Mesothelial cell of epicardium (in vitro differentiated cells): ENCODE measurements around the gene CALN1. TPM values are rescaled to one million over a fixed set of nuclear protein-coding genes. Genes with fewer than 3 reads are reported as not detected.
A peak's percentile ranks its signal among the peaks of the same experiment; 100 is the strongest.

Experiments
- DNase-seq, 2 experiments: peaks; one replicate each; pipeline ENCODE4 v3.0.0; 2021; ENCODE audit warnings: low spot score in 2 of 2; ENCODE audit not compliant: unreplicated experiment in 2 of 2
- H3K27ac Mint-ChIP-seq: 2 replicates; pipeline ENCODE4 v1.8.0; 2021; ENCODE audit warnings: mixed read lengths
- H3K27me3 Mint-ChIP-seq: 2 replicates; pipeline ENCODE4 v1.8.0; 2021; ENCODE audit warnings: low read depth, mixed read lengths
- H3K36me3 Mint-ChIP-seq: 2 replicates; pipeline ENCODE4 v1.8.0; 2021; ENCODE audit warnings: mixed read lengths
- H3K4me1 Mint-ChIP-seq: 2 replicates; pipeline ENCODE4 v1.8.0; 2021; ENCODE audit warnings: mixed read lengths
- H3K4me3 Mint-ChIP-seq: 2 replicates; pipeline ENCODE4 v1.8.0; 2021; ENCODE audit warnings: mild to moderate bottlenecking, moderate library complexity, mixed read lengths
- H3K9me3 Mint-ChIP-seq: 2 replicates; pipeline ENCODE4 v1.8.0; 2021; ENCODE audit warnings: mixed read lengths
- CTCF ChIP-seq: fragments of 200-600 bp; sonication (generic); IDR thresholded peaks from one replicate; pipeline ENCODE4 v1.5.0; 2021; ENCODE audit warnings: antibody characterized with exemption; ENCODE audit not compliant: unreplicated experiment
- total RNA-seq: library from RNA; stranded (reverse); gene quantifications from 3 replicates; pipeline ENCODE4 v1.2.1, GENCODE V29; 2021

The CALN1 gene
- total RNA-seq, 1 donor from 2014 or later: 1.1 TPM

- no peaks in the 10 kb centered on the region for H3K4me1 Mint-ChIP-seq
- no peak for TF ChIP-seq CTCF
- H3K27ac Mint-ChIP-seq: no peak overlapping the region
- no peak for DNase-seq
- H3K36me3 Mint-ChIP-seq: no peaks in the 10 kb centered on the region
- no peak overlapping the region for H3K4me3 Mint-ChIP-seq
- H3K9me3 Mint-ChIP-seq: no peaks in the 10 kb centered on the region
- peaks cover 27% of the 10 kb centered on the region for H3K27me3 Mint-ChIP-seq
Observed at GRCh38 chr7:72190146-72190545, 222.0 kb downstream of the CALN1 start.

- TF ChIP-seq CTCF: no peak
- no peak overlapping the region for H3K27ac Mint-ChIP-seq
- peaks cover 38% of the 10 kb centered on the region for H3K27me3 Mint-ChIP-seq
- H3K4me3 Mint-ChIP-seq: no peak overlapping the region
- no peak for DNase-seq
- H3K36me3 Mint-ChIP-seq: no peaks in the 10 kb centered on the region
- H3K9me3 Mint-ChIP-seq: no peaks in the 10 kb centered on the region
- no peaks in the 10 kb centered on the region for H3K4me1 Mint-ChIP-seq
Observed at GRCh38 chr7:72187179-72187578, 225.0 kb downstream of the CALN1 start.

- peak; percentile 67 for TF ChIP-seq CTCF
- no peak for DNase-seq
- peaks cover 30% of the 10 kb centered on the region for H3K27me3 Mint-ChIP-seq
- no peaks in the 10 kb centered on the region for H3K36me3 Mint-ChIP-seq
- H3K4me3 Mint-ChIP-seq: no peak overlapping the region
- H3K27ac Mint-ChIP-seq: no peak overlapping the region
- H3K4me1 Mint-ChIP-seq: no peaks in the 10 kb centered on the region
- H3K9me3 Mint-ChIP-seq: no peaks in the 10 kb centered on the region
Observed at GRCh38 chr7:72183835-72184234, 228.3 kb downstream of the CALN1 start.

DNA sequence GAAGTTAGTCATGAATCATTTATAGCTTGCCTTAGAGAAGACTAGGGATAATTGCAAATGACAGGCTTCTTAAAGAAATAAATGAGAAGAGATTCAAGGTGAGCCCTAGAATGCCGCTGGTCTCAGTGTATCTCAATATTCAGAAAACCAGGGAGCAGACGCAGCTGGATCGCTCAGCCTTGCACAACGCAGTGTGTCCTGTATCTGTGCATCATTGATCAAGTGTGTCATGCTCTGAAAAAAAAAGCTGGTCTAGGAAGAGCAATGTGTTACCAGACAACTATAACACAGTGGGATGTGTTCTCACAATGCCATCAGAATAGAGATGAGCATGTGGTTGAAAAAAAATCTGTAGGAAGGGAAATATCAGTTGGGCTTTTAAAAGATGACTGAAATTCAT is 230.1 kb downstream of the CALN1 start:
- no peak overlapping the region for H3K27ac Mint-ChIP-seq

GRCh38 chr7:72176875-72177274 is 235.3 kb downstream of the CALN1 start:
- Mint-ChIP-seq H3K27ac (no peak overlapping the region), H3K4me1 (no peaks in the 10 kb centered on the region), H3K36me3 (no peaks in the 10 kb centered on the region), H3K27me3 (peaks cover 2% of the 10 kb centered on the region), H3K9me3 (peaks cover 28% of the 10 kb centered on the region), H3K4me3 (no peak overlapping the region)
- no peak for TF ChIP-seq CTCF
- no peak for DNase-seq

More for the DNA sequence above, 230.1 kb downstream of the CALN1 start:
- Mint-ChIP-seq H3K36me3 (no peaks in the 10 kb centered on the region), H3K4me3 (no peak overlapping the region), H3K27me3 (peaks cover 24% of the 10 kb centered on the region), H3K9me3 (no peaks in the 10 kb centered on the region), H3K4me1 (no peaks in the 10 kb centered on the region)
- DNase-seq: no peak
- TF ChIP-seq CTCF: no peak

GRCh38 chr7:72170475-72170874 is 241.7 kb downstream of the CALN1 start:
- DNase-seq: no peak
- no peak for TF ChIP-seq CTCF
- Mint-ChIP-seq H3K36me3 (no peaks in the 10 kb centered on the region), H3K9me3 (peaks cover 17% of the 10 kb centered on the region), H3K4me3 (no peak overlapping the region), H3K27ac (no peak overlapping the region), H3K4me1 (no peaks in the 10 kb centered on the region), H3K27me3 (peaks cover 22% of the 10 kb centered on the region)
